ENCODE results near the gene ALB.

Gene ALB

DNA sequence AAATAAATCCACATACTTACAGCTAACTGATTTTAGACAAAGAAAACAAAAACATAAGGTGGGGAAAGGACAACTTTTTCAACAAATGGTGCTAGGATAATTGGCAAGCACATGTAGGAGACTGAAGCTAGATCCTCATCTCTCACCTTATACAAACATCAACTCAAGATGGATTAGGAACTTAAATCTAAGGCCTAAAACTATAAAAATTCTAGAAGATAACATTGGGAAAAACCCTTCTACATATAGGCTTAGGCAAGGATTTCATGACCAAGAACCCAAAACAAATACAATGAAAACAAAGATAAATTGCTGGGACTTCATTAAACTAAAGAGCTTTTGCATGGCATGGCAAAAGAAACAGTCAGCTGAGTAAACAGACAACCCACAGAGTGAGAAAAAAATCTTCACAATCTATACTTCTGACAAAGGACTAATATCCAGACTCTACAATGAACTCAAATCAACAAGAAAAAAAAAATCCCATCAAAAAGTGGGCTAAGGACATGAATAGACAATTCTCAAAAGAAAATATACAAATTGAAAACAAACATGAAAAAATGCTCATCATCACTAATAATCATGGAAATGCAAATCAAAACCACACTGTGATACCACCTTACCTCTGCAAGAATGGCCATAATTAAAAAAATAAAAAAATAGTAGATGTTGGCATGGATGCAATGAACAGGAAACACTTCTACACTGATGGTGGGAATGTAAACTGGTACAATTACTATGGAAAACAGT is 17.8 kb downstream of the ALB start:
- no peak for TF ChIP-seq ZFX (IDR thresholded peaks at IDR 0.05)
- TF ChIP-seq, protein P1, sequence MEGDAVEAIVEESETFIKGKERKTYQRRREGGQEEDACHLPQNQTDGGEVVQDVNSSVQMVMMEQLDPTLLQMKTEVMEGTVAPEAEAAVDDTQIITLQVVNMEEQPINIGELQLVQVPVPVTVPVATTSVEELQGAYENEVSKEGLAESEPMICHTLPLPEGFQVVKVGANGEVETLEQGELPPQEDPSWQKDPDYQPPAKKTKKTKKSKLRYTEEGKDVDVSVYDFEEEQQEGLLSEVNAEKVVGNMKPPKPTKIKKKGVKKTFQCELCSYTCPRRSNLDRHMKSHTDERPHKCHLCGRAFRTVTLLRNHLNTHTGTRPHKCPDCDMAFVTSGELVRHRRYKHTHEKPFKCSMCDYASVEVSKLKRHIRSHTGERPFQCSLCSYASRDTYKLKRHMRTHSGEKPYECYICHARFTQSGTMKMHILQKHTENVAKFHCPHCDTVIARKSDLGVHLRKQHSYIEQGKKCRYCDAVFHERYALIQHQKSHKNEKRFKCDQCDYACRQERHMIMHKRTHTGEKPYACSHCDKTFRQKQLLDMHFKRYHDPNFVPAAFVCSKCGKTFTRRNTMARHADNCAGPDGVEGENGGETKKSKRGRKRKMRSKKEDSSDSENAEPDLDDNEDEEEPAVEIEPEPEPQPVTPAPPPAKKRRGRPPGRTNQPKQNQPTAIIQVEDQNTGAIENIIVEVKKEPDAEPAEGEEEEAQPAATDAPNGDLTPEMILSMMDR (conservative IDR thresholded peaks at IDR 0.05) = no peak
- no peak overlapping the region for H3K27ac ChIP-seq

DNA sequence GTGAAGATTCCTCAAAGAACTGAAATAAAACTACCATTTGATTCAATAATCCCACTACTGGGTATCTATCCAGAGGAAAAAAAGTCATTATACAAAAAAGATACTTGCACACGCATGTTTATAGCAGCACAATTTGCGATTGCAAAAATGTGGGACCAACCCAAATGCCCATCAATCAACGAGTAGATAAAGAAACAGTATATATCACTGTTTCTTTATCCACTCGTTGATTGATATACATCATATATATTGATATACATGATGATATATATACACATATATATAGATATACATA is 18.3 kb downstream of the ALB start:
- no peak overlapping the region for H3K27ac ChIP-seq
- TF ChIP-seq ZFX (IDR thresholded peaks at IDR 0.05) = no peak
- TF ChIP-seq, protein P1 (conservative IDR thresholded peaks at IDR 0.05) = no peak

DNA sequence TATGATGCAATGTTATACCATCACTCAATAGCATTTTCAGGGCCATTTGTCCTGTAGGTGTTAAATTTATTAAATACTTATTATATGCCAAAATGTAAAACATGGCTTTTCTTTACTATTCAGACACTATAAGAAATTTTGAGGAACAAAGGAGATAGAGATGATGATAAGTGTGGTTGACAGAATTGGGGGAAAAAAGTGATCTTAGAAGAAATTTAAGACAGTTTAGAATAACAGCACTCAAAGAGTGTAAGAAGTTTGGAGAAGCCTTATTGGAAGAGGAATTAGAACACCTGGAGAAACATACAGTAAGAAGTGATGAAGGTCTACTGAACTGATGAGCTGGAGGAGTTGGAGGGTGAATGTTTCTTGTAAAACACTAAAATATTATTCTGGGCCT is 19.1 kb downstream of the ALB start:
- TF ChIP-seq, protein P1 (conservative IDR thresholded peaks at IDR 0.05) = no peak
- no peak for TF ChIP-seq ZFX (IDR thresholded peaks at IDR 0.05)

DNA sequence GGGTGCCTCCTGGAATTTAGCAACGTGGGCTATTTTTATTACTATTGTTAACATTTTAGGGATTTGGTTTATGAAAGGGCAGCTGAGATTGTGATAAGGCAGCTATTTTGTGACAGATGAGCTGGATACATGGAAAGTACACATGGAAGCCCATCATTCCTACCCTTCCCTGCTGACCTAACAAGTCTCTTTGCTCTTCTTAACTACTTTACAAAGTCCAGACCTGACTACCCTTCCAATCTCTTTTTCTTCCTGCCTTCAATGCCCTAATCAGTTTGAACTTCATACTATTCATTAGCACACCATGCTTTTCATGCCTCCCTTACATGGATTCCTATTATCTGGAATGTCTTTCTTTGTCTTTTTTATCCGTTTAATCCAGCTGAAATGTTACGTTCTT is 22.6 kb downstream of the ALB start:
- TF ChIP-seq ZFX (IDR thresholded peaks at IDR 0.05) = no peak
- TF ChIP-seq, protein P1 (conservative IDR thresholded peaks at IDR 0.05) = no peak

More for the DNA sequence above, 19.1 kb downstream of the ALB start:
- no peak overlapping the region for H3K27ac ChIP-seq

DNA sequence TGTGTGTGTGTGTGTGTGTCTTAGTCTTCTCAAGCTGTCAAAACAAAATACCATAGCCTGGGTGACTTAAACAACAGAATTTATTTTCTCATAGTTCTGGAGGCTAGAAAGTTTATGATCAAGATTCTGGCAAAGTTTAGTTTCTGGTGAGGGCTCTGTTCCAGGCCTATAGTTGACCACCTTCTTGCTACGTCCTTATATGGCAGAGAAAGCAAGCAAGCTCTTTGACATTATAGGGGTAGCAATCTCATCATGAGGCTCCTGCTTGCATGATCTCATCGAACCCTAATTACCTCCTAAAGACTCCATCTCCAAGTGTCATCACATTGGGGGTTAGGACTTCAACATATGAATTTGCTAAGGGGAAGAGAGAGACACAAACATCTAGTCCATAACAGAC is 25.0 kb downstream of the ALB start:
- H3K27ac ChIP-seq = no peak overlapping the region
- TF ChIP-seq ZFX (IDR thresholded peaks at IDR 0.05) = no peak
- TF ChIP-seq, protein P1 (conservative IDR thresholded peaks at IDR 0.05) = no peak

More for the DNA sequence above, 22.6 kb downstream of the ALB start:
- no peak overlapping the region for H3K27ac ChIP-seq

DNA sequence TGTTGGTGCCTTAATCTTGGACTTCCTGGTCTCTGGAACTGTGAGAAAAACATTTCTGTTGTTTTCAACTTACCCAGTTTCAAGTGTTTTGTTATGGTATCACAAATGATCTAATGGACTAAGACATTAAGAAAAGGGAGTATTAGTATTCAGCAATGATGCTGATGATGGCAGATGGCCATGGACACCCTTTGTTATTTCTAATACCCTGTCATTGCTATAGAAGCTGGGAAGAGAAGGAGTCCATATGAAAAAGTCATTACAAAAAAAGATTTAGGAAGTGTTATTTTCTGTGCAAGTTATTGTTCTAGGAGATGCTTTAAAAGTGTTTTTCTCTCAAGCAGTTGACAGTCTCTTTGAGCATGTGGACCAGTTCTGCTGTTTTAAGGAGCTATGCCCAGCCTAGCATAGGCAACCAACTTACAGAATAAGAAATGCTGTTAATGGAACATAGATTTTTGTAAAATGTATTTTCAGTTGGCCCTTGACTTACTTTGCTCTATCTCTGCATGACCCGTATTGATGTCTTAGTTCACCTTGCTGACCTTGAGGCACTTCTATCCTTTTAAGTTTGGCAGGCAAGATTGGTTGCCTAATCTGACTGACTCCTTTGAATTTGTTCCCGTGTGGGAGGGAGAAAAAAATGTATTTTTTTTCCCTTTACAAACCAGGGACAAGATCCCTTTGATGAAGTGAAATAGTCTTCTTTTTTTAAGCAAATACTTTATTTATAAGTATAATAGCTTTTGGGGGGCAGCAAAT is 25.9 kb downstream of the ALB start:
- H3K27ac ChIP-seq = no peak overlapping the region

DNA sequence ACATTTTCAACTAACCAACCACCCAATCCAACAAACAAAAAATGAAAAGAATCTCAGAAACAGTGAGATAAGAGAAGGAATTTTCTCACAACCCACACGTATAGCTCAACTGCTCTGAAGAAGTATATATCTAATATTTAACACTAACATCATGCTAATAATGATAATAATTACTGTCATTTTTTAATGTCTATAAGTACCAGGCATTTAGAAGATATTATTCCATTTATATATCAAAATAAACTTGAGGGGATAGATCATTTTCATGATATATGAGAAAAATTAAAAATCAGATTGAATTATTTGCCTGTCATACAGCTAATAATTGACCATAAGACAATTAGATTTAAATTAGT is 27.7 kb downstream of the ALB start:
- no peak overlapping the region for H3K27ac ChIP-seq
- TF ChIP-seq, protein P1 (conservative IDR thresholded peaks at IDR 0.05) = no peak
- no peak for TF ChIP-seq ZFX (IDR thresholded peaks at IDR 0.05)

More for the DNA sequence above, 25.9 kb downstream of the ALB start:
- TF ChIP-seq, protein P1 (conservative IDR thresholded peaks at IDR 0.05) = no peak
- TF ChIP-seq ZFX (IDR thresholded peaks at IDR 0.05) = no peak
